Measurements from ENCODE around the gene CD300A.

CD300A gene

DNA sequence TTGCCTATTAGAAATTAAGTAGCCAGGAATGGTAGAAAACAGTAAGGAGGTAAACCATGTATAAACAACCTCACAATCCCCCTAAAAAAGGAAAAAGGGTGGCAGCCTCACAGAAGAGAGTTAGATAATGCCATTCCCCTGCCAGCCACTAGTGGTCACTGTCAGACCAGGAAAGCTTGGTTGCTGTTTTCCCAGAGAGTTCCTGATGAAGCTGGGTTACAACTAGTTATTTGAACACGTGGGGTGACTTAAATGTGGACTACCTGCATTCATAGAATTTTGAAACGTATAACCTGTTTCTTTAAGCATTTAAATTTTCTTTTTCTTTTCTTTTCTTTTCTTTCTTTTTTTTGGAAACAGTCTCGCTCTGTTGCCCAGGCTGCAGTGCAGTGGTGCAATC, 28.7 kb upstream of the CD300A start:
- DNase-seq, result no peak
- intact Hi-C loops (cut with DNase I), result no loop called here

DNA sequence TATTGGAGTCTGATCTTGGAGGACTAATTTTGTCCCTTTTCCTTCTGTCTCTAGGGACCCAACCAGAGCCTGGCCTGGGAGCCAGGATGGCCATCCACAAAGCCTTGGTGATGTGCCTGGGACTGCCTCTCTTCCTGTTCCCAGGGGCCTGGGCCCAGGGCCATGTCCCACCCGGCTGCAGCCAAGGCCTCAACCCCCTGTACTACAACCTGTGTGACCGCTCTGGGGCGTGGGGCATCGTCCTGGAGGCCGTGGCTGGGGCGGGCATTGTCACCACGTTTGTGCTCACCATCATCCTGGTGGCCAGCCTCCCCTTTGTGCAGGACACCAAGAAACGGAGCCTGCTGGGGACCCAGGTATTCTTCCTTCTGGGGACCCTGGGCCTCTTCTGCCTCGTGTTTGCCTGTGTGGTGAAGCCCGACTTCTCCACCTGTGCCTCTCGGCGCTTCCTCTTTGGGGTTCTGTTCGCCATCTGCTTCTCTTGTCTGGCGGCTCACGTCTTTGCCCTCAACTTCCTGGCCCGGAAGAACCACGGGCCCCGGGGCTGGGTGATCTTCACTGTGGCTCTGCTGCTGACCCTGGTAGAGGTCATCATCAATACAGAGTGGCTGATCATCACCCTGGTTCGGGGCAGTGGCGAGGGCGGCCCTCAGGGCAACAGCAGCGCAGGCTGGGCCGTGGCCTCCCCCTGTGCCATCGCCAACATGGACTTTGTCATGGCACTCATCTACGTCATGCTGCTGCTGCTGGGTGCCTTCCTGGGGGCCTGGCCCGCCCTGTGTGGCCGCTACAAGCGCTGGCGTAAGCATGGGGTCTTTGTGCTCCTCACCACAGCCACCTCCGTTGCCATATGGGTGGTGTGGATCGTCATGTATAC, 26.5 kb upstream of the CD300A start:
- intact Hi-C loops (cut with DNase I), result no loop called here
- DNase-seq, result no peak

DNA sequence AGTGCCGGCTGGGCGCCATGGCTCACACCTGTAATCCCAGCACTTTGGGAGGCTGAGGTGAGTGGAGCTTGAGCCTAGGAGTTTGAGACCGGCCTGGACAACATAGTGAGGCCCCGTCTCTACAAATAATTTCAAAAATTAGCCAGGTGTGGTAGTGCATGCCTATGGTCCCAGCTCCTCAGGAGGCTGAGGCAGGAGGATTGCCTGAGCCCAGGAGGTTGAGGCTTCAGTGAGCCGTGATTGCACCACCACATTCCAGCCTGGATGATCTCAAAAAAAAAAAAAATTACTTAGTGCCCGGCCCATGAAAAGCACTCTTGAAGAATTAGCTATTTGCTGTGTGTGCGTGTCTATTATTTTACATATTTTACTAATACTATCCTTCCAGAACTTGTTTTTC, 24.9 kb upstream of the CD300A start:
- intact Hi-C loops (cut with DNase I), result no loop called here
- DNase-seq, result no peak

- DNase-seq, result no peak
- intact Hi-C loops (cut with DNase I), result no loop called here
Measured at GRCh38 chr17:74442291-74442669, 24.2 kb upstream of the CD300A start.

- DNase-seq, result peak in 41 of 42 donors; percentile 50 to 86 (median 73)
- intact Hi-C loops (cut with DNase I), result no loop called here
Measured at GRCh38 chr17:74442670-74443515, 23.5 kb upstream of the CD300A start.

- DNase-seq, result peak in 1 of 42 donors; percentile 22
- intact Hi-C loops (cut with DNase I), result no loop called here
Measured at GRCh38 chr17:74443516-74444296, 22.7 kb upstream of the CD300A start.

DNA sequence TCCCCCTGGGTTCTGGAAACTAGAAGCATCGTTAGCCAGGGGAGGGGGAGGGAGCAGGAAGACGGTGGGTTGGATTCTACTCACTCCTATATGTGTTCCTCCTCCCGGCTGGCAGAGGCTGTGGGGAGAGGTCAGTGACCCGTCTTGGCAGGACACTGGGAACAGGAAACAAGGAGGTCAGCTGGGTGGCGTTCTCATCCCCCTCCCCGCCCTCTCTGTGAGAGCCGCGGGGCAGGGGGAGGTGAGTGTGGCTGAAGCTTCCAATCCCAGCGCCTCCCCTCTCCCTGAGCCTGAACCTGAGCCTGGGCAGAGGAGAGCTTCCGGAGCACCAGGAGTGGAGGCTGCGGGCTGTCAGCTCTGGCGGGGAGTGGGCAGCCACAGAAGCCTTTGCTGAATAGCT, 22.0 kb upstream of the CD300A start:
- intact Hi-C loops (cut with DNase I), result no loop called here
- DNase-seq, result peak in 4 of 42 donors; percentile 38 to 64 (median 50)

GRCh38 chr17:74445158-74445557, 21.3 kb upstream of the CD300A start:
- no peak for DNase-seq
- intact Hi-C loops (cut with DNase I), result no loop called here

GRCh38 chr17:74446551-74447500, 19.6 kb upstream of the CD300A start:
- DNase-seq, result peak in 5 of 42 donors; percentile 32 to 76 (median 43)
- intact Hi-C loops (cut with DNase I), result no loop called here

- no peak for DNase-seq
- intact Hi-C loops (cut with DNase I), result no loop called here
Measured at GRCh38 chr17:74447628-74448159, 18.7 kb upstream of the CD300A start.

GRCh38 chr17:74448756-74449155, 17.7 kb upstream of the CD300A start:
- intact Hi-C loops (cut with DNase I), result no loop called here
- DNase-seq, result no peak

GRCh38 chr17:74449306-74449705, 17.1 kb upstream of the CD300A start:
- DNase-seq, result no peak
- intact Hi-C loops (cut with DNase I), result no loop called here

GRCh38 chr17:74449773-74450172, 16.7 kb upstream of the CD300A start:
- intact Hi-C loops (cut with DNase I), result loop anchor here (5.0 kb wide), 1 partner anchor 242 kb away; no protein-coding TSS in a partner anchor
- DNase-seq, result no peak

GRCh38 chr17:74450231-74450630, 16.2 kb upstream of the CD300A start:
- intact Hi-C loops (cut with DNase I), result loop anchor here (5.0 kb wide), 1 partner anchor 243 kb away; no protein-coding TSS in a partner anchor
- no peak for DNase-seq

DNA sequence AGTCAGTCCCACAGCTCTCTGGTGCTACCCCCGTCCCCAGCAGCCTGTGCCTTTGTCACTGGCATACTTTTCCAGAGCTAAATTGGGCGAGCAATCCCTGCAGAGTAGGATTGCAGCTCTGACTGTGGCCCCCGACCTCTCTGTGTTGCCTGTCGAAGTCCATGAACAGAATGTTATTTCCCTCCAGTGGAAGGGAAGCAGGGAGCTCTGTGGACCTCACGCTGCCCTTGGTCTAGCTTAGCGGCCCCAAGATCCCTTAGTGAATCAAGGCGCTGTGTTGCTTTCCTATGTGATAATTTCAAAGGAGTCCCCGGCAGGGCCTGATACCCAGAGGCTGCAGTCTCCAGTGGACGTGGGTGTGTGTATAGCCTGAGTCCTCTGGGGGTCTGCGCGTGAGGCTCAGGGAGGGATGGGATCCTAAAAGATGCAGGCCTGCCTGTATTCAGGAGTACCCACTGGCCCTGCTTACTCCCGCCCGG, 15.5 kb upstream of the CD300A start:
- no peak for DNase-seq
- intact Hi-C loops (cut with DNase I), result loop anchor here (5.0 kb wide), 1 partner anchor 244 kb away; no protein-coding TSS in a partner anchor

DNA sequence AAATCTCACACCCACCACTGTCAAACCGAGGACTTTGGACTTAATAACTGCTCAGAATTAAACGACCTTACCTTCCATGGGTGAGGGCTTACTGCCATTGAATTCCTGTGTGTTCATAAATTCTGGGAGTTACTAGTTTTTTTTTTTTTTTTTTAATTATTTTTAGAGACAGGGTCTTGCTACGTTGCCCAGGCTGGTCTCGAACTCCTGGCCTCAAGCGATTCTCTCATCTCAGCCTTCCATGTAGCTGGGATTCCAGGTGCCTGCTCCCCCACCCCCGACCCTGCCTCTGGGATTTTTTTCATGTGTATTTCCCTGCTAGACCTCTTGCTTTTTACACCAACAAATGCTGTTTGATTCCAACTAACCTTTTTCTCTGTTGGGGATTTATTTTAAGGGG, 14.9 kb upstream of the CD300A start:
- intact Hi-C loops (cut with DNase I), result loop anchor here (5.0 kb wide), 1 partner anchor 244 kb away; no protein-coding TSS in a partner anchor
- no peak for DNase-seq

DNA sequence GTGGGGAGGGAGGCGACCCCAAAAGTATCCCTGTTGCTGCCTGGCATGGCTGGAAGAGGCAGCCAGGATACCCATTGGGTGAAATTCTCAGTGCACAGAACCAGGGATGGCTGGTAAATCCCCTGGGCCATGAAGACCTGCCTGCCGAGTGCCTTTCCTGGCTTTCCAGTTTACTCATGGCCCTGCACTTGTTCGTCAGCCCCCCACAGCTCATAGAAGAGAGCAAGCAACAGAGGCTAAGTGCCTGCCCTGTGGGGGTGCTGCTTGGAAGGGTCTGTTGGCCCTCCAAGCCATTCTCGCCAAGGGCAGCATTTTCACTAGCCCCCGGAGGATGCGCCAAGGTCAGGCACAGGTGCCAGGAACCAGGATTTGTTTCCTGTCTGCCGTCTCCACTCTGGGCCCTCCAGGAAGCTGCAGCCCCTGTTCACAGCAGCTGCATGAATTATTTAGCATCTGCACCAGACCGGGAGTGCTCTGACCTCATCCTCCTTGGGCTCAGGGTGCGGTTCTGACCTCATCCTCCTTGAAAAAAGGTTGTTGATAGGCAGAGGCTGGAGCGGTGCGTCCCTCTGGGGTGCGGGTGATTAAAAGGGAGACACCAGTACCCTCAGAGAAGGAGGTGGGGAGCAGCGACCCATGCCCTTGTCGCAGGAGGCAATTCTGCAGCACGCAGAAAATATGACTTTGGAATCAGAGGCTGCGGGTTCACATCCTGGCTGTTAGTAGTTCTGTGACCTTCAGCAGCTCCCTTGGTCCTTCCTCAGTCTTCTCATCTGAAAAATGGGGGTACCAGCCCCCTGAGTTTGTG, 14.2 kb upstream of the CD300A start:
- no peak for DNase-seq

More for the DNA sequence above, 14.2 kb upstream of the CD300A start:
- intact Hi-C loops (cut with DNase I), result loop anchor here (5.0 kb wide), 1 partner anchor 245 kb away; no protein-coding TSS in a partner anchor
